SK-N-SH treated with all-trans-retinoic acid at 6 μM for 48 hours (cell line): ENCODE results near the gene IL5.
A peak's percentile ranks its signal among the peaks of the same experiment; 100 is the strongest.

ENCODE experiments used
- ARNTL ChIP-seq: fragments of 450-650 bp; formaldehyde crosslinking; IDR thresholded peaks from 2 replicates; pipeline ENCODE4 v1.5.0; 2020; ENCODE audit warnings: low read depth, mild to moderate bottlenecking, moderate library complexity, borderline replicate concordance
- CREB5 ChIP-seq: fragments of 250-450 bp; sonication (Bioruptor Pico); IDR thresholded peaks from 2 replicates; pipeline ENCODE4 v1.5.1; 2020; ENCODE audit warnings: low read depth, mild to moderate bottlenecking, moderate library complexity
- CSRNP3 ChIP-seq: fragments of 250-450 bp; sonication (Bioruptor Pico); IDR thresholded peaks from 2 replicates; pipeline ENCODE4 v1.5.1; 2021; ENCODE audit warnings: mild to moderate bottlenecking, moderate library complexity
- GLIS3 ChIP-seq: fragments of 250-450 bp; sonication (Bioruptor Pico); IDR thresholded peaks from 2 replicates; pipeline ENCODE4 v1.5.0; 2020; ENCODE audit warnings: mild to moderate bottlenecking, moderate library complexity
- OSR1 ChIP-seq: fragments of 250-450 bp; sonication (Bioruptor Pico); IDR thresholded peaks from 2 replicates; pipeline ENCODE4 v1.8.0; 2022; ENCODE audit warnings: moderate library complexity, mild to moderate bottlenecking, inconsistent platforms
- PATZ1 ChIP-seq: fragments of 250-450 bp; sonication (Bioruptor Pico); IDR thresholded peaks from 2 replicates; pipeline ENCODE4 v1.8.0; 2020; ENCODE audit warnings: mild to moderate bottlenecking, moderate library complexity, borderline replicate concordance
- PPARA ChIP-seq: fragments of 250-450 bp; sonication (Bioruptor Pico); IDR thresholded peaks from 2 replicates; pipeline ENCODE4 v1.5.0; 2020; ENCODE audit warnings: mild to moderate bottlenecking, borderline replicate concordance
- TCF4 ChIP-seq: fragments of 250-450 bp; sonication (Bioruptor Pico); IDR thresholded peaks from 2 replicates; pipeline ENCODE4 v1.8.0; 2021; ENCODE audit warnings: mild to moderate bottlenecking, moderate library complexity, borderline replicate concordance
- TSHZ2 ChIP-seq: fragments of 250-450 bp; sonication (Bioruptor Pico); IDR thresholded peaks from 2 replicates; pipeline ENCODE4 v1.5.0; 2020; ENCODE audit warnings: mild to moderate bottlenecking, moderate library complexity

- TF ChIP-seq PATZ1 (CRISPR knock-in tag) (no peak), CSRNP3 (no peak), CREB5 (CRISPR knock-in tag) (no peak), PPARA (CRISPR knock-in tag) (no peak), TCF4 (CRISPR knock-in tag) (no peak), OSR1 (CRISPR knock-in tag) (no peak), GLIS3 (CRISPR knock-in tag) (no peak), ARNTL (CRISPR knock-in tag) (no peak), TSHZ2 (CRISPR knock-in tag) (0 out of 2 replicates have a peak, but pooled peaks have one; percentile 42)
These were observed 13.6 kb upstream of the IL5 start, which contains the start of gene RAD50 for GRCh38 chr5:132556763-132557477.
